C4-2B (cell line): Measurements from ENCODE around the gene ASB8.

ENCODE experiments used
- CTCF ChIP-seq: fragments of 450-650 bp; conservative IDR thresholded peaks from 2 replicates; pipeline ENCODE4 v1.5.1; 2017; ENCODE audit warnings: mild to moderate bottlenecking
- ZFX ChIP-seq: fragments of 450-650 bp; IDR thresholded peaks from 2 replicates; pipeline ENCODE4 v1.6.1; 2017

GRCh38 chr12:48201516-48201915, 44.2 kb upstream of the ASB8 start:
- no peak for TF ChIP-seq CTCF
- no peak for TF ChIP-seq ZFX
